Activated B cell treated with CpG ODN at 0.5 μM for 24 hours (primary cell): Measurements from ENCODE around the gene LIPC. TPM values are rescaled to one million over a fixed set of nuclear protein-coding genes. Genes with fewer than 3 reads are reported as not detected.

Source experiments
- ATAC-seq: fragments of 200-7000 bp; cut with Tn5 transposase; one replicate; pipeline ENCODE4 v1.10.0; 2021; ENCODE audit warnings: low read depth, mild to moderate bottlenecking, moderate library complexity
- CTCF ChIA-PET: fragments of 350-600 bp; sonication (Branson Sonifier 250); formaldehyde crosslinking; loops from one replicate; lab custom pipeline; 2021; ENCODE audit warnings: antibody characterized with exemption; lab: Charles Lee
- POLR2A ChIA-PET: fragments of 350-600 bp; sonication (Branson Sonifier 250); formaldehyde crosslinking; loops from one replicate; lab custom pipeline; 2021; ENCODE audit warnings: antibody characterized with exemption; lab: Charles Lee
- DNase-seq: peaks from one replicate; pipeline ENCODE4 v3.0.0; 2022
- H3K27ac Mint-ChIP-seq: one replicate; pipeline ENCODE4 v1.8.0; 2020; ENCODE audit warnings: mixed read lengths
- H3K27me3 Mint-ChIP-seq: one replicate; pipeline ENCODE4 v1.8.0; 2021; ENCODE audit warnings: mixed read lengths
- H3K36me3 Mint-ChIP-seq: one replicate; pipeline ENCODE4 v1.8.0; 2021; ENCODE audit warnings: low read depth, mixed read lengths
- H3K4me1 Mint-ChIP-seq: one replicate; pipeline ENCODE4 v1.8.0; 2021; ENCODE audit warnings: mixed read lengths
- H3K4me3 Mint-ChIP-seq: one replicate; pipeline ENCODE4 v1.8.0; 2020; ENCODE audit warnings: mild to moderate bottlenecking, mixed read lengths
- H3K9me3 Mint-ChIP-seq: one replicate; pipeline ENCODE4 v1.8.0; 2020; ENCODE audit warnings: mixed read lengths
- CTCF ChIP-seq: fragments of 200-600 bp; IDR thresholded peaks from one replicate; pipeline ENCODE4 v1.8.0; 2022; ENCODE audit warnings: antibody characterized with exemption, mild to moderate bottlenecking
- intact Hi-C: fragments of 100-400 bp; cut with micrococcal nuclease; formaldehyde crosslinking; loops from one replicate; pipeline ENCODE4 v1.15.1; 2024
- total RNA-seq: library from RNA; stranded (reverse); gene quantifications from 2 replicates; pipeline ENCODE4 v1.2.3, GENCODE V29; 2022

LIPC gene
- total RNA-seq, 1 donor from 2014 or later = not detected

- no peak for DNase-seq
- Mint-ChIP-seq H3K36me3 (no peaks in the 10 kb centered on the region), H3K4me1 (no peaks in the 10 kb centered on the region), H3K4me3 (no peak overlapping the region), H3K27me3 (peaks cover 8% of the 10 kb centered on the region), H3K9me3 (no peaks in the 10 kb centered on the region), H3K27ac (no peak overlapping the region)
- ChIA-PET CTCF (no interaction called here), POLR2A (no interaction called here)
- no peak for TF ChIP-seq CTCF
- intact Hi-C loops = loop anchor here (5.0 kb wide), 1 partner anchor 385 kb away; no protein-coding TSS in a partner anchor
- ATAC-seq = no peak
Measured at GRCh38 chr15:58392141-58392540, 39.6 kb upstream of the LIPC start.

DNA sequence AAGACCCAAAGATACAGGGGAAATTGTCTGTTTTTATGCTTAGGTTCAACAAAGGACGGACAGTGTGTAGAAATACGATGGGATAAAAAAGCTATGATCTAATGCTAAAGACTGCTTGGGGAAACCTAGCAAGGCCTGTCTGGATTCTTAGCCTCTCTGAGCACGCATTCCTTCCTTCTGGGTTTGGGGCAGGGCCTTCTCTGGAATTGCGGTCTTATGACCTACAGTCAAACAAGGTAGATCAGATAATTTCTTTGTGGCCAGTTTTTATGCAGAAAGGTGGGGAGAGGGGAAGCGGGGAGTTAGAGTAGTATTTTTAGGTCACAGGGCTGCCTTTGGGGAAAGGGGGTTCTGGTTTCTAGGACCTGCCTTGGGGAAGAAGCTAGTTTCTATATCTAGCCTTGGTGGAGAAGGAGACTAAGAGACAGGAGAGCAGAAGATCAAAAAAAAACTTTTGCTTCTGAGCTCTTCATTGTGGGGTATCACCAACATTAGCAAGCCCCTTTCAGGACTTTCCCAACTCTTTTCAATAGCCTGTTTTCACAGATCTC is 39.1 kb upstream of the LIPC start:
- ChIA-PET POLR2A (no interaction called here), CTCF (no interaction called here)
- no peak for TF ChIP-seq CTCF
- no peak for ATAC-seq
- intact Hi-C loops = loop anchor here (5.0 kb wide), 1 partner anchor 385 kb away; no protein-coding TSS in a partner anchor
- no peaks in the 10 kb centered on the region for H3K9me3 Mint-ChIP-seq
- no peak overlapping the region for H3K4me3 Mint-ChIP-seq
- DNase-seq = no peak
- peaks cover 8% of the 10 kb centered on the region for H3K27me3 Mint-ChIP-seq
- H3K36me3 Mint-ChIP-seq = no peaks in the 10 kb centered on the region
- no peak overlapping the region for H3K27ac Mint-ChIP-seq
- H3K4me1 Mint-ChIP-seq = no peaks in the 10 kb centered on the region

DNA sequence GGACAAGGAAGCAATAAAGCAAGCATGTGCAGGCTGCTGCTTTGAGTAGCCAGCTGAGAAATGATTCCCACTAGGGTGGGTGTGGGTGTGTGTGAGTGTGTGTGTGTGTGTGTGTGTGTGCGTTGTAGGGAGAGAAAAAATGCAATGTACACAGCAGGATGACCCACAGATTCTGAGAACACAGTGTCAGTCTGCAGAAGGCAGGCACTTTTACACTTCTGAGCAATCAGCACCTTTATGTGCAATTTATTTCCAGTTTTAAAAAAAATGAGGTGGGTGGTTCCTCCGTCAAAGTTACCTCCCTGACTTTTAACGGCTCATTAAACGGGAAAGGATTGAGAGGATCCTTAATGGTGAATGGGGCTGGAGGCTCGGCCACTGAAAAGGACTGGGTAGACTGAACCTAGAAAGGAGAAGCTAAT is 38.5 kb upstream of the LIPC start:
- Mint-ChIP-seq H3K27me3 (peaks cover 8% of the 10 kb centered on the region), H3K9me3 (no peaks in the 10 kb centered on the region), H3K4me3 (no peak overlapping the region), H3K27ac (no peak overlapping the region), H3K4me1 (no peaks in the 10 kb centered on the region), H3K36me3 (no peaks in the 10 kb centered on the region)
- ChIA-PET POLR2A (no interaction called here), CTCF (no interaction called here)
- no peak for TF ChIP-seq CTCF
- ATAC-seq = no peak
- DNase-seq = no peak
- intact Hi-C loops = loop anchor here (5.0 kb wide), 1 partner anchor 386 kb away; no protein-coding TSS in a partner anchor

- peaks cover 8% of the 10 kb centered on the region for H3K27me3 Mint-ChIP-seq
- POLR2A ChIA-PET = no interaction called here
- no peak overlapping the region for H3K27ac Mint-ChIP-seq
- ATAC-seq (no peak), DNase-seq (no peak)
- no peaks in the 10 kb centered on the region for H3K36me3 Mint-ChIP-seq
- no peak for TF ChIP-seq CTCF
- no peaks in the 10 kb centered on the region for H3K9me3 Mint-ChIP-seq
- intact Hi-C loops = no loop called here
- no peaks in the 10 kb centered on the region for H3K4me1 Mint-ChIP-seq
- H3K4me3 Mint-ChIP-seq = no peak overlapping the region
- CTCF ChIA-PET = no interaction called here
Measured at GRCh38 chr15:58396181-58396580, 35.6 kb upstream of the LIPC start.

- H3K4me1 Mint-ChIP-seq = no peaks in the 10 kb centered on the region
- POLR2A ChIA-PET = no interaction called here
- TF ChIP-seq CTCF = no peak
- DNase-seq = no peak
- no peak overlapping the region for H3K4me3 Mint-ChIP-seq
- intact Hi-C loops = no loop called here
- H3K9me3 Mint-ChIP-seq = no peaks in the 10 kb centered on the region
- no peaks in the 10 kb centered on the region for H3K36me3 Mint-ChIP-seq
- CTCF ChIA-PET = no interaction called here
- ATAC-seq = no peak
- peaks cover 9% of the 10 kb centered on the region for H3K27me3 Mint-ChIP-seq
- H3K27ac Mint-ChIP-seq = no peak overlapping the region
Measured at GRCh38 chr15:58398071-58398470, 33.7 kb upstream of the LIPC start.
